Spleen (tissue), 7 donors: ENCODE results near the gene ITPR2.

Experiments used
- CTCF ChIP-seq, 11 experiments: fragments of 200-600 bp in 7 of 11; fragments of 450-650 bp in 4 of 11; sonication (generic) in 4 of 11; IDR thresholded peaks in 8 of 11; conservative IDR thresholded peaks in 3 of 11; 1 replicate in 7 of 11; 2 replicates in 4 of 11; pipeline versions ENCODE4 v1.4.0 to v1.8.0; 2016 to 2021; ENCODE audit warnings: antibody characterized with exemption in 11 of 11, inconsistent platforms in 4 of 11, mild to moderate bottlenecking in 1 of 11
- POLR2AphosphoS5 ChIP-seq, 3 donors: sonication (generic); formaldehyde crosslinking; IDR thresholded peaks; one replicate each; pipeline ENCODE4 v1.5.1; 2017; ENCODE audit warnings: antibody characterized with exemption in 3 of 3
- donor health status: DM: no; HTN: no; CAD: no; lungs with moderate emphysema.
- donor health status: DM: no; HTN: no; CAD: no.
- donor health status: DM: no; HTN: no; CAD: no.

DNA sequence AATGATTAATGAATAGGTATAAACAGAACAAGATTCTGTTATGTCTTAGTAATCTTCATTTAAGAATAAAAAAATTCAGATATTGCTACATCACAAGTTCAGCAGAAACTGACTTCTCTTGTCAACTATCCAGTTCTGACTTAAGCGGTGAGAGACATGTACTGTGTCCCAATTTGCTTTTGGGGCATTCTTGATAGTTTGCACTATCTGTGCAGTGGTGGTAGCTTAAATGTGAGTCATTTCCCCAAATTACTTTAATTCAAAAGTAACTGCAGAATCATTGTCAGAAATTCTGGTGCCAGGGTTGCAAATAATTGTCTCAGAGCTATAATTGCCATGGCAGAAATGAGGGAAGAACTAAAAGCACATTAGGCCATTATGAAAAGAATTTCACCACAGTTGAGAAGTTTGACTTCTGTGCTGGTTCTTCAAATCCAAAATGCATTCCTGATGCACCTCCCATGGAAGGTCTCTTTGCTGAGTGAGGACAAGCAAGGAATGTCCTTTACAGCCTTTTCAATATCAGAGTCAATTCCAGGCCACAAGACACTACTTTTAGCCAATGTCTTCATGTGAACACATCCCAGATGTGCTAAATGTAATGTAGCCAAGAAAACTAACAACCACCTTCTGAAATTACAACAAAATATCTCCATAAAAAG, 332.9 kb downstream of the ITPR2 start:
- TF ChIP-seq POLR2AphosphoS5 (IDR thresholded peaks at IDR 0.05), result no peak
- no peak for TF ChIP-seq CTCF (IDR thresholded peaks at IDR 0.05 in 8 of 11, conservative IDR thresholded peaks at IDR 0.05 in 3 of 11)
